Sciatic nerve (tissue), 2 donors: ENCODE measurements around the gene ANXA2R. TPM values are rescaled to one million over a fixed set of nuclear protein-coding genes. Genes with fewer than 3 reads are reported as not detected.
"Not testable (repeated sequence)": the region's sequence is repeated elsewhere in the genome, so short reads cannot be mapped to it uniquely, and the experiment has no call there.

Experiments
- ATAC-seq: fragments of 200-7000 bp; cut with Tn5 transposase; one replicate; pipeline ENCODE4 v1.9.1; 2020; ENCODE audit warnings: mild to moderate bottlenecking, moderate library complexity
- DNase-seq: peaks from one replicate; pipeline ENCODE4 v3.0.0-alpha.2; 2020; ENCODE audit warnings: low spot score
- intact Hi-C: fragments of 100-400 bp; cut with DNase I; formaldehyde crosslinking; loops from one replicate; pipeline ENCODE4 v1.14.2; 2022
- total RNA-seq: library from RNA; stranded (reverse); fragmentation: NEBNext Ultra II Directional; extraction: Animal tissue kit (Norgen Biotek cat#: 25700); gene quantifications from one replicate; pipeline ENCODE4 v1.2.1, GENCODE V29; 2021
- donor health status: DM: no; HTN: no; CAD: no.
- donor health status: DM: no; HTN: no; CAD: no.

The ANXA2R gene, protein sequence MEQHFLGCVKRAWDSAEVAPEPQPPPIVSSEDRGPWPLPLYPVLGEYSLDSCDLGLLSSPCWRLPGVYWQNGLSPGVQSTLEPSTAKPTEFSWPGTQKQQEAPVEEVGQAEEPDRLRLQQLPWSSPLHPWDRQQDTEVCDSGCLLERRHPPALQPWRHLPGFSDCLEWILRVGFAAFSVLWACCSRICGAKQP
- total RNA-seq, result 5.7 TPM

DNA sequence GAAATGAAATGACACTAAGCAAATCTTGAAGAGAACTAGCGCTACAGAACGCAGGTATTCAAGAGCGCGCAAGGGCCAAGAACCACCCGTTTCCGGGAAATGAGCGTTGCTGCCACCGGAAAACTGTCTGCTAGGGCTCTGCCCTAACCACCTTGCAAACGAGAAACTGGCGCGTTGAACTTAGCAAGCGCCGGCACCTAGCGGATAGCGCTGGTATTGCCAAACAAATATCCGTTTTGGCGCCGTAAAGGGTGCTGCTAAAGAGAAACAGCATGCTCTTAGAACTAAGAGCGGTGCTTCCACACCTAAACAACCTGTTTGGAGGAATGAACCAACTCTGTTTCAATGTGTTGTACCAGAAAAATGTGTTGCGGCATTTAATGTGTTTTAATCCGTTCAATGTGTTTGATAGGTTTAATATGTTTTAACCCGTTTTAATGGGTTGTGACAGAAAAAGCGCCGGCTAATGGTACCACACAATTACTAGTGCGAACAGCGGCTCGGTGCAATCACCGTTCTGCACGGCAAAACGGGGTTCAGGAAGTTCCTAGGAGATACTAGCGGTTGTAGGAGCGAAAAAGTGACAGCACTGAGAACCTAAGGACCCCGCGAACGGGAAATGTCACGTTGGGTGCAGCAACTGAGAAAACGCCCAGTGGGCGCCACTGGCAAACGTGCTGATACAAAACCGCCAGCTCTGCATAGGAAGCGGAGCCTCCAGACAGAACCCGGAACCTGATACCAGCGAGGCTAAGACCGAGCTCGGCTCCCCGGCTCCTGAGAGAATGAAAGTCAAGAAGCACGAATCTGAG lies at the start of gene ANXA2R:
Gene ANXA2R, minus strand, starts transcription at position 33 of the 812 bp plus-strand sequence. CDS start 273 bp downstream, outside the sequence.
- intact Hi-C loops, result loop anchor here (10.0 kb wide), 1 partner anchor 46 kb away; no protein-coding TSS in a partner anchor
- ATAC-seq (peak; percentile 79), DNase-seq (peak; percentile 92)

DNA sequence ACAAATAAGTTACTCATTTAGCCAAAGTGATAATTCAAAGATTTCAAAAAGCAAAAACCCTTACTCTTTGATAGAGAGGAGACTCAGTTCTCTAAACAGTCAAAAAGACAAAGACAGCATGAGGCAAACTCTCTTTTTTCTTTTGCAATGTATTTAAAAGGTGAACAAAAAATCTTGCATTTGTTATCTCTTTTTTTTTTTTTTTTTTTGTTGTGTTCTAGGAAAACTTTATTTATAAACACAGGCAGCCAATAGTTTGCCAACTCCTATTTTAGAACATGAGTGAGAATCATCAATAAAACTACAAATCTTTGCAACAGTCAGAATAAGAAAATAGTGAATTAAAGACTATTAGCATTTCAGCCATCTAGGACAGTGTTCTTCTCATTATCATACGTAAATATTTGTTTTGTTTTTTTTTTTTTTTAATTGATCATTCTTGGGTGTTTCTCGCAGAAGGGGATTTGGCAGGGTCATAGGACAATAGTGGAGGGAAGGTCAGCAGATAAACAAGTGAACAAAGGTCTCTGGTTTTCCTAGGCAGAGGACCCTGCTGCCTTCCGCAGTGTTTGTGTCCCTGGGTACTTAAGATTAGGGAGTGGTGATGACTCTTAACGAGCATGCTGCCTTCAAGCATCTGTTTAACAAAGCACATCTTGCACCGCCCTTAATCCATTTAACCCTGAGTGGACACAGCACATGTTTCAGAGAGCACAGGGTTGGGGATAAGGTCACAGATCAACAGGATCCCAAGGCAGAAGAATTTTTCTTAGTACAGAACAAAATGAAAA lies 46.2 kb upstream of the ANXA2R start:
- intact Hi-C loops, DNase-seq, ATAC-seq: not testable (repeated sequence)

DNA sequence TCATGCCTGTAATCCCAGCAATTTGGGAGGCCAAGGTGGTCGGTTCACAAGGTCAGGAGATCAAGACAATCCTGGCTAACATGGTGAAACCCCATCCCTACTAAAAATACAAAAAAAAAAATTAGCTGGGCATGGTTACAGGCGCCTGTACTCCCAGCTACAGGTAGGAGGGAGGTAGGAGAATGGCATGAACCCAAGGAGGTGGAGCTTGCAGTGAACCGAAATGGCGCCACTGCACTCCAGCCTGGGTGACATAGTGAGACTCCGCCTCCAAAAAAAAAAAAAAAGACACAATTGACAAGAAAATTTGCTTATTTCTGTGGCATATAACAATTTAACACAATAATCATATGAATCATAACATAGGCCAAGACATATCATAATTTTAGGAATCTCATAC lies 45.3 kb upstream of the ANXA2R start:
- intact Hi-C loops, result no loop called here
- DNase-seq (no peak), ATAC-seq (no peak)

GRCh38 chr5:43084468-43084867 lies 44.3 kb upstream of the ANXA2R start:
- intact Hi-C loops, ATAC-seq, DNase-seq: not testable (repeated sequence)

DNA sequence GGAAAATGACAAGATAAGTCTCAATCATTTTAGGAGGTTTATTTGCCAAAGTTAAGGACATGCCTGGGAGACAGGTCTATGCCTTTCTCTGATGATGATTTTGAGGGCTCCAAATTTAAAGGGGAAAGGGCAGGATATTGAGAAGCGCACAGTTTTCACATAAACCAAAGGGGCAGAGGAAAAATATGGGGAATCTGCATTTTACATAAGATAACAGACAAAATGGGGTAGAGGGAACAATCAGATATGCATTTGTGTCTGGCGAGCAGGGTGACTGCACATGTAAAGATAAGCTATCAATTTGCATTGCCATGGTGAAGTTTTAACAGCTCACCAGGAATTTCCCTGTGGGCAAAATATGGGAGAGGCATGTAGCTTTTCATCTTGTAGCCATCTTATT lies 41.2 kb upstream of the ANXA2R start:
- intact Hi-C loops, ATAC-seq, DNase-seq: not testable (repeated sequence)

- intact Hi-C loops, result no loop called here
- ATAC-seq, result no peak
- DNase-seq, result no peak
Observed at GRCh38 chr5:43078956-43079355, 38.8 kb upstream of the ANXA2R start.

- DNase-seq, intact Hi-C loops, ATAC-seq: not testable (repeated sequence)
Observed at GRCh38 chr5:43077446-43078191, 37.5 kb upstream of the ANXA2R start.

DNA sequence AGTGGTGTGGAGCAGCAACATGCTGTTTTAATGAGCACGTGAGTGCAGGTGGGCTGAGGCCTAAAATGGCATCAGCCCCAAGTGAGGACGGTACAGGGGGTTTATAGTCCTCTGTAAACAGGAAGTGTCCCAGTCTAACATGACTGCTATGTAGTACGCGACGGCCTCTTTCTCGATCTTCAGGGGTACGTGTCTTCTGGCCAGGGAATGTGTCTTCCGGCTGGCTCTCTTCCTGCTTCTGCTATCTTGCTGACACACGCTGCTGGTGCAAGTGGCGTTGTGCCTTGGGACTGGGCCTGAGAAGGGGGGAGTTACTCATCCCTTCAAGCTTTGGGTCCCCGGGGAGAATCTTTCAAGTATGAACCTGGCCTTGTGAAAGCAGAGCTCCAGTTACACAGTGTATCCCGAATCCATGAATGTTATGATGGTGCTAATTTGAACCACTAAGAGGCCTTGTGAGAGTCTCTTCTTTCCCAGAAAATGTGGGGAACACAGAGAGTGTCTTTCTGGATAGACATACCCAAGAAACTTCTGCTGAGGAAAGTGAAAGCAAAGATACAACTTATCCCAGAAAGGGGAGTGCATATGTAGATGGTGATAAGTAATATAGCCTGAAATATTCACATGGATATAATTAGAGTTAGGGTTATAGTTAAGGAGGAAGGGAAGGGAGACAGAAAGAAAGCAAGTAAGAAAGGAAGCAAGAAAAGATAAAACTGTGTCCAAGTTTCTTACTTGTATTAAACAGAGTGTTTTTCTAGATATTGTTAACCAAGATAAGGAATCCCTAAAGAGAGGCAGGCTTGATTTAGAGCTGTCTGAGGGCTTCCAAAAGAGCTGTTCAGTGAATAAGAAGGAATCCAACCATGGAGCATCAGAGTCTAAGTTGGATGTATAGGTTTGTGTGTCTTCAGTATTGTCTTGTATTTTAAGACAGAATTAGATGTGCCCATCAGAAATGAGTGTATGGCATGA lies 35.5 kb upstream of the ANXA2R start:
- ATAC-seq (no peak), DNase-seq (no peak)
- intact Hi-C loops, result no loop called here

DNA sequence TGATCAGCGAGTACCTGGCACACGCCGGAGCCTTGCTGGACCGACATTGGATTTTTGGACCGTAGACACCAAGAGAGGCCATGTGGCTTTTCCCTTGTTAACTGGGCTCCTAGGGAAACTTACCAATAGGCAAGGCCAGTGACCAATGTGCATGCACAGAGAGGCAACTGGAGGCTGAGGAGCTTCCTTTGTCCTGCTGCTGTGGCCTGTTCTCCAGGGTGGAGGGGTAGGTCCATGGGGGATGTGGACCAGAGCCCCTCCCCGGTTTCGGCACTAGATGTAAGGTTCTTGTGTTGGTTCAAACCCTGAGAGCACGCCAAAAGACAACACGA lies 34.8 kb upstream of the ANXA2R start:
- intact Hi-C loops, result no loop called here
- no peak for DNase-seq
- no peak for ATAC-seq

- ATAC-seq, result no peak
- DNase-seq, result no peak
- intact Hi-C loops, result no loop called here
Observed at GRCh38 chr5:43073597-43074546, 33.8 kb upstream of the ANXA2R start.

DNA sequence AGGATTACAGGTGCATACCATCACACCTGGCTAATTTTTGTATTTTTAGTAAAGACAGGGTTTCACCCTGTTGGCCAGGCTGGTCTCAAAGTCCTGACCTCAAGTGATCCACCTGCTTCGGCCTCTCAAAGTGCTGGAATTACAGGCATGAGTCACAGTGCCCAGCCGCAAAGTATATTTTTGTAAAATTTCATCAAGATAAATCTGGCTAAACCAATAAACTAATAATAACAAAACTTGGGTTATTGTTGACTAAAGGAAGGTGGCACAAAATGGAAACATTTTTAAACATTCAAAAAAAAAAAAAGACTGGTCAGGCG lies 29.2 kb upstream of the ANXA2R start:
- DNase-seq, intact Hi-C loops, ATAC-seq: not testable (repeated sequence)

DNA sequence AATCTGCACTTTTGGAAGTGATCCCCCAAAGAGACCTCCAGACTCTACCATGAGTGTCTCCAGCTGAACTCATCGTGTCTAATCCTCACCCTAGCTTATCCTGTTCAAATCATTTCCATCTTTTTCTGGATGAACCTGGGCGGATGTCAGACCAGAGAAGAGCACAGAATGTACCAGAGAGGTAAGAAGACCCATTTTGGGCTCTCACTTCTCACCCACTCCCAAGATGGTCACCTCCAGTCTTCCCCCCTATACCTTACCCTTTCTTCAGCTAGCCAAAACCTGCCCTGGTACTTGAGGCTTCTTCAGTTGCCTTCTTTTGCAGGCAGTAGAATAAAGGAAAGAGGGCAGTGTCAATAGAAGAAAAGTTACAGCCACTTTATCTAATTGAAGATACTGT lies 27.9 kb upstream of the ANXA2R start:
- DNase-seq (no peak), ATAC-seq (no peak)
- intact Hi-C loops, result no loop called here

GRCh38 chr5:43066799-43067741 lies 27.0 kb upstream of the ANXA2R start:
- DNase-seq (peak; percentile 92), ATAC-seq (peak; percentile 79)
- intact Hi-C loops, result no loop called here

DNA sequence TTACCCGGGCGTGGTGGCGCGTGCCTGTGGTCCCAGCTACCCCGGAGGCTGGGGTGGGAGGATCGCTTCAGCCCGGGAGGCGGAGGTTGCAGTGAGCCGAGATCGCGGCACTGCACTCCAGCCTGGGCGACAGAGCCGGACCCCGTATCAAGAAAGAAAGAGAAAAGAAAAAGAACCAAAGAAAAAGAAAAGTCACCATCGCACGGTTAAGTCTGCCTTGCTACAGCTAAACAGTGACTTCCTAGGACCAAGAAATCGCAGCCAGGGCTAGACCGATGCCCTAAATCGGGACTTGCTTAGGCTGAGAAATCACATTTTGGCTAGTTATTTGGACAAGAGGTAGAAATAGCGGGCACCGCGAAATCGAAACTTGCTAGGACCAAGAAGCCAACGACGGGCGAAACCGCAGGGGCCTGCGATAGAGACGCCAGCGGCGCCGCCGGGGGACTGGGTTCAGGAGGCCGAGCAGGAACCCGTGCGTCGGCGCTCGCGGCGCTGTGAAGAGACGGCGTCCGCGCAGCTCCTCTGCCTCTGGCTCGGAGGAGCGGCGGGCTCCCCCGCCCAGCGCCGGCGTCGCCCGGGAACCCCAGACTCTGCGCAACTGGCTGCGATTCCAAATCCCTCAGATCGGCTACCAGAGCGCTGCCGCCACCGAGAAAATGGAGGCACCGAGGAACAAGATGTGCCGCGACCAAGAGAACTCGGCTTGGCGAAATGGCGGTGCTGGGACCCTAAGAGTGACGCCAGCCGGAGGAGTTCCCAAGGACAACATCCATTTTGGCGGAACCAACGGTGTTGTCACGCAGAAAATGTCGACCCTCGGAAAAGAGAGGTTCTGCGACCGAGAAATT lies 26.1 kb upstream of the ANXA2R start:
- peak; percentile 64 for ATAC-seq
- peak; percentile 86 for DNase-seq
- intact Hi-C loops, result no loop called here

GRCh38 chr5:43065387-43065947 lies 25.3 kb upstream of the ANXA2R start:
- DNase-seq (no peak), ATAC-seq (no peak)
- intact Hi-C loops, result no loop called here
